HG03025 (cell line): ENCODE results near the gene TECPR2.
"Not testable (repeated sequence)": the region's sequence is repeated elsewhere in the genome, so short reads cannot be mapped to it uniquely, and the experiment has no call there.

Experiments used
- ATAC-seq: cut with Tn5 transposase; IDR thresholded peaks from one replicate; pipeline ENCODE4 v1.9.1; 2021; ENCODE audit warnings: mild to moderate bottlenecking, moderate library complexity; ENCODE audit not compliant: unreplicated experiment, low FRiP score

The TECPR2 gene

GRCh38 chr14:102544747-102545460 is 182.2 kb downstream of the TECPR2 start:
- ATAC-seq: no peak

GRCh38 chr14:102545461-102546265 is 182.9 kb downstream of the TECPR2 start:
- no peak for ATAC-seq

GRCh38 chr14:102548616-102549240 is 186.0 kb downstream of the TECPR2 start:
- ATAC-seq: no peak

- ATAC-seq: not testable (repeated sequence)
These were observed 188.2 kb downstream of the TECPR2 start for GRCh38 chr14:102550927-102551401.
